ENCODE measurements around the gene PPP1R10. TPM values are rescaled to one million over a fixed set of nuclear protein-coding genes. Genes with fewer than 3 reads are reported as not detected.

PPP1R10 gene
- total and polyA plus RNA-seq, 2 of the 13 experiments (the other 11 are each of a cell fraction or from before 2014, with no cell fraction given): 26.3 to 38.4 TPM

- no peak for TF ChIP-seq ZMAT5 (CRISPR knock-in tag; IDR thresholded peaks at IDR 0.05; ENCODE audit: borderline replicate concordance, low read depth)
- no peak for TF ChIP-seq ZNF761 (CRISPR knock-in tag; conservative IDR thresholded peaks at IDR 0.05)
- TF ChIP-seq MAX (IDR thresholded peaks at IDR 0.05): peak; percentile 76; the same call in 1 of the 2 replicates
- TF ChIP-seq HOXA9 (CRISPR knock-in tag; IDR thresholded peaks at IDR 0.05; ENCODE audit: borderline replicate concordance): no peak
- TF ChIP-seq ZC3H4 (CRISPR knock-in tag; IDR thresholded peaks at IDR 0.05; ENCODE audit: borderline replicate concordance): peak; percentile 68; the same call in 1 of the 2 replicates
- peak; percentile 27; the same call in 1 of the 2 replicates for TF ChIP-seq ZSCAN25 (CRISPR knock-in tag; IDR thresholded peaks at IDR 0.05)
- TF ChIP-seq SATB2 (CRISPR knock-in tag; IDR thresholded peaks at IDR 0.05): no peak
- TF ChIP-seq AHR (CRISPR knock-in tag; IDR thresholded peaks at IDR 0.05): peak; percentile 61
- TF ChIP-seq ATF3 (CRISPR knock-in tag; IDR thresholded peaks at IDR 0.05): peak; percentile 29; the same call in 1 of the 2 replicates
- TF ChIP-seq ZNF205 (CRISPR knock-in tag; IDR thresholded peaks at IDR 0.05): peak; percentile 63; the same call in 1 of the 2 replicates
- no peak for TF ChIP-seq ZMYM2 (CRISPR knock-in tag; IDR thresholded peaks at IDR 0.05)
- TF ChIP-seq ATAD3A (CRISPR knock-in tag; IDR thresholded peaks at IDR 0.05): no peak
- no peak; a peak in 1 of 4 replicates for TF ChIP-seq EP300 (IDR thresholded peaks at IDR 0.05; ENCODE audit: low read depth in 2 of 2, low read length in 2 of 2)
- no peak for TF ChIP-seq EP300 (CRISPR knock-in tag; IDR thresholded peaks at IDR 0.05; ENCODE audit: borderline replicate concordance)
- TF ChIP-seq NR3C1 (CRISPR knock-in tag; IDR thresholded peaks at IDR 0.05): no peak
- TF ChIP-seq RBFOX2 (IDR thresholded peaks at IDR 0.05; ENCODE audit: low read depth, low read length): peak; percentile 94
- TF ChIP-seq ZBTB4 (CRISPR knock-in tag; IDR thresholded peaks at IDR 0.05; ENCODE audit: borderline replicate concordance): no peak
- TF ChIP-seq BRCA1 (CRISPR knock-in tag; IDR thresholded peaks at IDR 0.05): no peak
- TF ChIP-seq REXO4 (CRISPR knock-in tag; IDR thresholded peaks at IDR 0.05; ENCODE audit: borderline replicate concordance): no peak
- TF ChIP-seq KDM6A (CRISPR knock-in tag; IDR thresholded peaks at IDR 0.05; ENCODE audit: low read depth): no peak
- no peak for TF ChIP-seq NR2F6 (IDR thresholded peaks at IDR 0.05)
- TF ChIP-seq NR2F6 (CRISPR knock-in tag; IDR thresholded peaks at IDR 0.05): peak; percentile 23; the same call in 1 of the 2 replicates
- TF ChIP-seq ZSCAN12 (CRISPR knock-in tag; IDR thresholded peaks at IDR 0.05): peak; percentile 83; the same call in 1 of the 2 replicates
Measured at GRCh38 chr6:30616811-30617564, at the start of gene PPP1R10 (continued).
